Hepatocyte (in vitro differentiated cells): ENCODE data around the gene LRMDA.

ENCODE experiments used
- CTCF ChIP-seq: fragments of 200-600 bp; sonication (generic); IDR thresholded peaks from 2 replicates; pipeline ENCODE4 v1.5.1; 2016; ENCODE audit warnings: antibody characterized with exemption, mild to moderate bottlenecking; ENCODE audit not compliant: poor library complexity
- EZH2 ChIP-seq: fragments of 200-600 bp; sonication (generic); IDR thresholded peaks from 2 replicates; pipeline ENCODE4 v1.6.1; 2016; ENCODE audit warnings: antibody characterized with exemption, mild to moderate bottlenecking, borderline replicate concordance
- EZH2phosphoT487 ChIP-seq: fragments of 200-600 bp; sonication (generic); IDR thresholded peaks from one replicate; pipeline ENCODE4 v1.6.1; 2018; ENCODE audit warnings: antibody characterized with exemption, mild to moderate bottlenecking, low read depth, moderate library complexity; ENCODE audit not compliant: unreplicated experiment, severe bottlenecking

GRCh38 chr10:76108563-76109359, 677.3 kb downstream of the LRMDA start:
- TF ChIP-seq CTCF = no peak
- TF ChIP-seq EZH2 = no peak
- no peak for TF ChIP-seq EZH2phosphoT487
